ENCODE measurements around the gene HYAL3. TPM values are rescaled to one million over a fixed set of nuclear protein-coding genes. Genes with fewer than 3 reads are reported as not detected.

HYAL3 gene
- total and polyA plus RNA-seq, 2 of the 13 experiments (the other 11 are each of a cell fraction or from before 2014, with no cell fraction given) = 5.5 to 10.4 TPM

- peak; percentile 20; the same call in 1 of the 2 replicates for TF ChIP-seq SALL1 (CRISPR knock-in tag; IDR thresholded peaks at IDR 0.05)
- TF ChIP-seq NFYB (CRISPR knock-in tag; IDR thresholded peaks at IDR 0.05) = peak; percentile 41; the same call in 1 of the 2 replicates
- TF ChIP-seq NFAT5 (CRISPR knock-in tag; IDR thresholded peaks at IDR 0.05) = 0 out of 2 replicates have a peak, but pooled peaks have one; percentile 30
- TF ChIP-seq ZNF660 (CRISPR knock-in tag; IDR thresholded peaks at IDR 0.05; ENCODE audit: borderline replicate concordance, low read depth) = no peak
- no peak; the same call in 1 of the 2 replicates for TF ChIP-seq ZNF274 (CRISPR knock-in tag; IDR thresholded peaks at IDR 0.05)
- TF ChIP-seq ZFYVE20 (CRISPR knock-in tag; IDR thresholded peaks at IDR 0.05; ENCODE audit: borderline replicate concordance, low read depth) = no peak
- no peak for TF ChIP-seq ZNF441 (CRISPR knock-in tag; IDR thresholded peaks at IDR 0.05; ENCODE audit: borderline replicate concordance)
- TF ChIP-seq ZBTB14 (CRISPR knock-in tag; IDR thresholded peaks at IDR 0.05) = no peak
- peak; percentile 76 for TF ChIP-seq E2F5 (CRISPR knock-in tag; conservative IDR thresholded peaks at IDR 0.05)
- peak; percentile 74 for TF ChIP-seq ZBTB7B (CRISPR knock-in tag; IDR thresholded peaks at IDR 0.05)
- TF ChIP-seq KAT2B (IDR thresholded peaks at IDR 0.05; ENCODE audit: borderline replicate concordance, low read depth, low read length) = no peak
- TF ChIP-seq ZHX1 (CRISPR knock-in tag; IDR thresholded peaks at IDR 0.05; ENCODE audit: low read depth) = no peak
- no peak for TF ChIP-seq REXO4 (CRISPR knock-in tag; IDR thresholded peaks at IDR 0.05; ENCODE audit: borderline replicate concordance)
- no peak for TF ChIP-seq ATF4 (CRISPR knock-in tag; IDR thresholded peaks at IDR 0.05)
- TF ChIP-seq ZMYM4 (CRISPR knock-in tag; IDR thresholded peaks at IDR 0.05) = peak; percentile 53; the same call in 1 of the 2 replicates
- TF ChIP-seq ZNF205 (CRISPR knock-in tag; IDR thresholded peaks at IDR 0.05) = no peak; the same call in 1 of the 2 replicates
- TF ChIP-seq KLF9 (CRISPR knock-in tag; IDR thresholded peaks at IDR 0.05; ENCODE audit: low read depth) = no peak
Measured at GRCh38 chr3:50303013-50303815, 4.0 kb upstream of the HYAL3 start, which contains the start of gene HYAL1 (continued).
